HG02642 (cell line): Measurements from ENCODE around the gene SLC29A1.
"Not testable (repeated sequence)": the region's sequence is repeated elsewhere in the genome, so short reads cannot be mapped to it uniquely, and the experiment has no call there.

Source experiments
- ATAC-seq: cut with Tn5 transposase; IDR thresholded peaks from one replicate; pipeline ENCODE4 v1.9.1; 2021; ENCODE audit warnings: mild to moderate bottlenecking; ENCODE audit not compliant: unreplicated experiment, poor library complexity

SLC29A1 gene

DNA sequence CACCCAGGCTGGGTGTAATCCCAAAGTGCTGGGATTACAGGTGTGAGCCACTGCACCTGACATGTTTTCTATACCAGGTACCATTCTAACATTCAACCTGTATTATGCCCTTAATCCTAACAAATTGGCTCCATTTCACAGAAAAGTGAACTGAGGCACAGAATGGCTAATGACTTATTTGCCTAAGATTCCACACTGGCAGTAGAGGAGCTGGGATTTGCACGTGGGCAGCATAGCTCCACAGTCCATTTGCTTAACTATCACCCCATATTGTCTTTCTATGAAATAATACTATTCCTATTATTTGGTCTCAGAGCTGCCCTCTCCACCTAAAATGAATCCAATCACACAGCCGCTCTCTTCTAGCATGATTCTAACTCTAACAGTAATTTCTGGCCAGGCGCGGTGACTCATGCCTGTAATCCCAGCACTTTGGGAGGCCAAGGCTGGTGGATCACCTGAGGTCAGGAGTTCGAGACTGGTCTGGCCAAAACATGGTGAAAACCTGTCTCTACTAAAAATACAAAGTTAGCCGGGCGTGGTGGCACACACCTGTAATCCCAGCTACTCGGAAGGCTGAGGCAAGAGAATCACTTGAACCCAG is 30.0 kb upstream of the SLC29A1 start:
- no peak for ATAC-seq

DNA sequence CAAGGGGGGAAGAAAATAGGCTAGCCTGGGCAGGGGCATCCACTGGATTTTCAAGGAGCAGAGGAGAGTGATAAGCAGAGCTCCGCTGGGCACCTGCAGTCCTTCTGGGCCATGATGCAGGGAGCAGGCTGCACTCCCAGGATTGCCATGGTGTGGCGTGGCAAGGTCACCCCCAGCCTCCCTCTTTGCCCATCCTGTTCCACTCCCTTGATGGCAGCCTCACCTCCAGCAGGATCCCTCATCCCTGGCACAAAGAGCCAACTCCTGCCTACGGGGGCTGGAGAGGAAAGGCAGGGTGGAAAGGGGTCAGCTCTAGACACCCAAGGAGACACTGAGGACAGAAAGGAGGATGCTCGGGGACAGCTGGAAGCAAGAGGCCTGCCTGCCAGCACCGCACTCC is 29.1 kb upstream of the SLC29A1 start:
- ATAC-seq = no peak

DNA sequence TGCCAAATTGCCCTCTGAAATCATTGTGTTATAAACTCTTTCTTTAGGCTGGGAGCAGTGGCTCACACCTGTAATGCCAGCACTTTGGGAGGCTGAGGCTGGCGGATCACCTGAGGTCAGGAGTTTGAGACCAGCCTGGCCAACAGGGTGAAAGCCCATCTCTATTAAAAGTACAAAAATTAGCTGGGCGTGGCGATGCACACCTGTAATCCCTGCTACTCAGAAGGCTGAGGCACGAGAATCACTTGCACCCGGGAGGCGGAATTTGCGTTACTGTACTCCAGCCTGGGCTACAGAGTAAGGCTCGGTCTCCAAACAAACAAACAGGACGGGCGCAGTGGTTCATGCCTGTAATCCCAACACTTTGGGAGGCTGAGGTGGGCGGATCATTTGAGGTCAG is 27.0 kb upstream of the SLC29A1 start:
- not testable (repeated sequence) for ATAC-seq

DNA sequence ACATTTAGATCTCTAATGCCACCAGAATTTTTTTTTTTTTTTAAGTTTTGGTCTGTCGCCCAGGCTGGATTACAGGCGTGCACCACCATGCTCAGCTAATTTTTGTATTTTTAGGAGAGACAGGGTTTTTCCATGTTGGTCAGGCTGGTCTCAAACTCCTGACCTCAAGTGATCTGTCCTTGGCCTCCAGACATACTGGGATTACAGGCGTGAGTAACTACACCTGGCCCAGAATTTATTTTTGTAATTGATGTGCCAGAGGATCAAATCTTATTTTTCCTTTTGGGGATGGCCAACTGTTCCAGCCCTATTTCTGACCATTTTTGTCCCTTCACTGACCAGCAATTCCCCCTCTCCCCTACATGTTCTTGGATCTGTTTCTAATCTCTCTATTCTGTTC is 24.7 kb upstream of the SLC29A1 start:
- ATAC-seq = no peak

DNA sequence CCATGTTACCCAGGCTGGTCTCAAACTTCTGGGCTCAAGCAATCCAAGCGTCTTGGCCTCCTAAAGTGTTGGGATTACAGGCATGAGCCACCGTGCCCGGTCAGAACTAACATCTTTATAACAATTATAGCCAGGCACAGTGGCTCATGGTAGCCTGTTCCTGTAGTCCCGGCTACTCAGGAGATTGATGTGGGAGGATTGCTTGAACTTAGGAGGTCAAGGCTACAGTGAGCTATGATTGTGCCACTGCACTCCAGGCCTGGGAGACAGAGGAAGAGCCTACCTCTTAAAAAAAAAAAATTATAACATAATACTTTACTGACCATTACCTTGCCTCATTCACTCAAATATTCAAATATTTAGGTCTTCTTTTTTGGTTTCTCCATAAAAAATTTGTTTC is 23.5 kb upstream of the SLC29A1 start:
- ATAC-seq = no peak

DNA sequence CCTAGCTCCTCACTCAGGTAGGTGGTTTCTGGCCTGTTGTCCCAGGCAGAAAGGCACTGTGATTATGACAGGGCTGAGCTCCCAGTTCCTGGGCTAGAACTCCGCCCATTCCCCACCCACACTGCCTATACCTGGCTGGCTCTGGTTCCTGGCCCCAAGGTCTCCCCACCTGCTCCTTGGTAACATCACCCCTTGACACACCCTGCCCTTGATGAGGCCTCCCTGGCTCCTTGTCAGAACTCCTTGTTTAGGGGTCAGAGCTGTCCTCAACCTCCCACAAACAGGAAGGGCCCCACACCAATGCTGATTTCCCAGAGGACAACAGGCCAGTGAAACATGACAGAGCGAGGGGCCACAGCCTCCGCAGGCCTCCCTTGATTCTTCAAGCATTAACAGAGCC is 22.2 kb upstream of the SLC29A1 start:
- no peak for ATAC-seq

- ATAC-seq = no peak
These were observed 21.6 kb upstream of the SLC29A1 start for GRCh38 chr6:44201638-44202303.

DNA sequence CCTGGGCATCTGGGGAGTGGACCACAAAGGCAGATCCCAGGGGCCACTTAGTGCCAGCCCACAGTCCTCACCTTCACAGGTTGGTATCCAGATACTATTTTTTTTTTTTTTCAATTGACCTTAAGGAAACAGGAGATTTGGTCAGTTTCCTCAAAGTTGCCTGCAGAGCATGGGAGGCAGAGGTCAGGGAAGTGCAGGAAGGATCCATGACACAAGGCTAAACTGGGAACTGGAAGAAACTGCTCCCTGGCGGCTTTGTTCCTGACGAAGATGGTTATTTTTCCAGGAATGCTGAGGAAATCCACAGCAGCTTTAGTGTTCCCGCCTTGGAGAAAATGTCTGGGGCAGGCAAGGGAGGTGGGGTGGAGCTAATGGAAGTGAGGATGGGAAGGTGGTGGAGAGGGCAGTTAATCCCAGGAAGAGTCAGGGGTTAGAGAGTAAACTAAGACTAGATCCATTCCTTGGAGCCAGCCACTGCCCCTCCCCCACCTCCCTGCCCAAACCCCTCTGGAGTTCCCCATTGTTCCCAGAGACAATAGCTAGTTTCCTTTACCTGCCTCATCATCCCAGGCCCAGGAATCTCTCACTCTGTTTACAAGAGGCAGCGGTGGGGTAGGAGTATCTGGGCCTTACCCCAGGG is 20.9 kb upstream of the SLC29A1 start:
- ATAC-seq = no peak

DNA sequence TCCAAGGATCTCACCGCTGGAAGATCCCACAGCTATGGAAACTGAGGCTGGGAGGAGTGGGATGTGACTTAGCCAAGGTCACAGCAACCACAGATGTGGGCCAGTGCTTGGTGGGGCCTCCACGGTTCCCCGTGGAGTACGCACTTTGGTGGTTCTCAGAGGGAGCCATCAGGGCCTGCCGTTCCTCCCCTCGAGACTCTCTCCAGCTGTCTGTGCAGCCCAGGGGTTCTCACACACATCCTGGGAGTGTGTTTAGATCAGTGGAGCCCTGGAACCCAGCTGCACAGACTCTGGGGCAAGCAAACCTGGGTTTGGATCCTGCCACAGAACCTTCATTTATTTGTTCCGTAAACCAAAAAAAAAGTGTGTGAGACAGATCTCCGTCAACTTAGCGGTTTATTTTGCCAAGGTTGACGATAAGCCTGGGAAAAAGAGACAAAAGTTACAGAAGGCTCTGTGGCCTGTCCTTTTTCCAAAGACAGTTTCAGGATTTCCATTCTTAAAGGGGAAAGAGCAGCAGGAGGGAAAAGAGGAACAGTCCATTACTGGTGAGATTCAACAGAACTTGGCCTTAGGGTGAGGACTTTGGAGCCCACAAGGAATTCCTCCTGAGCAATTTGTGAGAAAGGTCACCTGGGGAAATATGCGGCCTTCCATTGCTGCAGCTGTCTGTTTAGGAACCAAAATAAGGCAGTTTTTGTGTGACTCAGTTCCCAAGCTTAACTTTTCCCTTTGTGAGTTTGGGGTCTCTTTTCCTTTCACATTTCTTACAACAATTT is 20.2 kb upstream of the SLC29A1 start:
- ATAC-seq = no peak

DNA sequence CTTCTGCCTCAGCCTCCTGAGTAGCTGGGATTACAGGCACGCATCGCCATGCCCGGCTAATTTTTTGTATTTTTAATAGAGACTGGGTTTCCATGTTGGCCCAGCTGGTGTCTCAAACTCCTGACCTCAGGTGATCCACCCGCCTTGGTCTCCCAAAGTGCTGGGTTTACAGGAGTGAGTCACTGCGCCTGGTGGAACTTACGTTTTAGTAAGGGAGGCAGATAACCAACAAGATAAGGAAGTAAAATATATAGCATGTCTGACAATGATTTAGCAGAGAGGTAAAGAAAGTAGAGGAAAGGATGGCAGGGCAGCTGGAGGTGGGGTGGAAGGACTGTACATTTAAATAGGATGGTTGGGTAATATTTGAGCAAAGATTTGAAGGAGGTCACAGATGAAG is 19.4 kb upstream of the SLC29A1 start:
- ATAC-seq = no peak

- no peak for ATAC-seq
These were observed 15.4 kb upstream of the SLC29A1 start for GRCh38 chr6:44207966-44208365.

GRCh38 chr6:44211284-44211683 is 12.1 kb upstream of the SLC29A1 start:
- ATAC-seq = no peak

- no peak for ATAC-seq
These were observed 9.1 kb upstream of the SLC29A1 start for GRCh38 chr6:44214307-44214706.

DNA sequence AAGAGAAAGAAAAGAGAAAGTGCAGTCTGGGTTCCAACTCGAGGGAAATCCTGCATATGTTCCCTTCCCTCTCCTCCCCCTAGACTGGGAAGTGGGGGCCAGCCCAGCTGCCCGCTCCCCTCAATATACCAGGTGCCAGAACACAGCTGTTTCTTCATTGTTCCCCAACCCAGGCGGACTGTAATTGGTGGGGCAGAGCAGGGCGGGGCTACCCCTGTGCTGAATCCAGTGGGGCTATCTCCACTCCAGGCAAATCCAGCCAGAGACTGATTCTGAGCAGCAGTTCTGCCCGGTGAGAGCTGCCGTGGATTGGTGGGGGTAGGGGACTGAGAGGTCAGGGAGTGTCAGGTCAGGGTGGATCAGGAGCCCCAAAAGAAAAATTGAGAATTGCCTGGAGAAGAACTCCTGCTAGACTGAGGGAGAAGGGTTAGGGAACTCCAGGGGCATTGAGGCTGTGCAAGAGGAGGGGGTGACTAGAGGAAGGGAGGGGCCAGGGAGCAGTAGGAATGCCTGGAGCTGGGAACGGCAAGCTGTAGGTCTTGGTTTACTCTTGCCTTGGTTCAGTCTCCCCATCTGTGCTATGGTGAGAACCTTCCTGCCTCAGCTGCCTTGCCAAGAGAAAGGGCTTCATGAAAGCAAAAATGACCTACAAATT is 6.6 kb upstream of the SLC29A1 start, which contains the start of gene MYMX:
Gene MYMX, plus strand, starts transcription at position 250 of the 655 bp plus-strand sequence. CDS start 546 bp downstream, outside the sequence.
- ATAC-seq = no peak

GRCh38 chr6:44217332-44218143 is 5.9 kb upstream of the SLC29A1 start:
- ATAC-seq = no peak

DNA sequence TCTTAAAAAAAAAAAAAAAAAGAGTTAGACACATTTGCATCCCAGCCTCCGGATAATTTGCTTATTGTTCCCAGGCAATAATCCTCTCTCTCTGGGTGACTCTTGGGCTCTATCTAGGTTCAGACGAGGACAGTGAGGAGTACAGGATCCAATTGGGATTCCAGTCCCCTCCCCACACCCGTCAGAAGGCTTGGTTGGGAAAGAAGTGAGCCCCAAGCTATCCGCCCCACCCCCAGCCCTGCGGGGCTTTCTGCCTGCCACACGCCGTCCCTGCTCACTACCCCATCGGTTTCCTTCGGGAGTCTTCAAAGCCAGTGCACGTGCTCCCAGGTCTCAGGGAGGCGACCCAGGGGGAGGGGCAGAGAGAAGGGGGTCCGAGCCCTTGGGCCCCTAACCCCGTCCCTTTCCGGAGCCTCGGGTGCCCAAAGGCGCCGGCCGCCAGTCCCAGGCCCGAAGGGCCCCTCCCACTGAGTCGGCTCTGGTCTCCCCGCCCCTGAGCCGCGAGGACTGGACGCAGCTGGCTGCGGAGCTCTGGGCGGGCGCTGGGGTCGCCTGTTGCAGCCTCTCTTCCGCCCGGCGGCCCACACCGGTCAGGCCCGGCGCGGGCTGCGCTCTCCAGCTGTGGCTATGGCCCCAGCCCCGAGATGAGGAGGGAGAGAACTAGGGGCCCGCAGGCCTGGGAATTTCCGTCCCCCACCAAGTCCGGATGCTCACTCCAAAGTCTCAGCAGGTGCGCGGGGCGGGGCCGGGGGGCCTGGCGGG is 4.2 kb upstream of the SLC29A1 start:
- ATAC-seq = peak; percentile 56

DNA sequence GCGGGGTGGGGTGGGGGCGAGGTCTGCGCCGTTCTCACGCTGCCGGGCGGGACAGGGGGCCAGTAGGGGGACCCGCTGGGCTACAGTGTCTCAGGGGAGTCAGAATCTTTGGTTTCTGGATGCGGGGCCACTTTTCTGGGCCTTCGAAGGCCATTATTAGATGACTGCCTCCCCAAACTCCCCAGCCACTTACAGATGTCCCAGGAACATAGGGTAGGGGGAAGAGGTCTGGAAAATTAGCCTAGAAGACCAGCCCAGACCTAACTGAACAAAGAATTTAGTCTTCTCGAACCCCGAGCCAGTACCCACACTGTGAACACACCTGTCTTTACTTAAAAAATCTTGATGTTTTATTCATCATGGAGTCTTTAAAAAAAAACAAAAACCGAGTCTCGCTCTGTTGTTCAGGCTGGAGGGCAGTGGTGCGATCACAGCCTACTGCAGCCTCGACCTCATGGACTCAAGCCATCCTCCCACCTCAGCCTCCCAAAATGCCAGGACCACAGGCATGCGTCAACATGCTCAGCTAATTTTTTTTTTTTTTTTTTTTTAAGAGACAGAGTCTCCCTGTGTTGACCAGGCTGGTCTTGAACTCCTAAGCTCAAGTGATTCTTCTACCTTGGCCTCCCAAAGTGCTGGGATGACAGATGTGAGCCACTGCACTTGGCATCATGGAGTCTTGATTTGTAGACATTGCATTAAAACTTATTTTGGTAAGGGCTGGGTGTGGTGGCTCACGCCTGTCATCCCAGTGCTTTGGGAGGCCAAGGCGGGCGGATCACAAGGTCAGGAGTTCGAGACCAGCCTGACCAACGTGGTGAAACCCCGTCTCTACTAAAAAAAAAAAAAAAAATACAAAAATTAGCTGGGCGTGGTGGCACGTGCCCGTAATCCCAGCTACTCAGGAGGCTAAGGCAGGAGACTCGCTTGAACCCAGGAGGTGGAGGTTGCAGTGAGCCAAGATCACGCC is 3.3 kb upstream of the SLC29A1 start:
- ATAC-seq = no peak

DNA sequence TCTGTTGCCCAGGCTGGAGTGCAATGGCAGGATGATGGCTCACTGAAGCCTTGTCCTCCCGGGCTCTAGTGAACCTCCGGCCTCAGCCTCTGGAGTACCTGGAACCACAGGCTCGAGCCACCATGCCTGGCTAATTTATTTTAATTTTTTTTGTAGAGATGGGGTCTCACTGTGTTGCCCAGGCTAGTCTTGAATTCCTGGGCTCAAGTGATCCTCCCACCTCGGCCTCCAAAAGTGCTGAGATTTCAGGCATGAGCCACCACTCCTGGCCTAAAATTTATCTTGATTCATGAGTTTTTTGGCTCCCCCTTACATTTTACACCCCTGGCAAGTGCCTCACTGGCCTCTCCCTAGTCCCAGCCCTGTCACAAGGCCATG is 2.5 kb upstream of the SLC29A1 start:
- no peak for ATAC-seq
